Left colon (tissue), 2 donors: Measurements from ENCODE around the gene CABP4. TPM values are rescaled to one million over a fixed set of nuclear protein-coding genes. Genes with fewer than 3 reads are reported as not detected.
A peak's percentile ranks its signal among the peaks of the same experiment; 100 is the strongest.

ENCODE experiments used
- ATAC-seq: fragments of 200-7000 bp; cut with Tn5 transposase; one replicate; pipeline ENCODE4 v1.9.1; 2020; ENCODE audit warnings: mild to moderate bottlenecking, moderate library complexity
- DNase-seq, 2 donors: peaks; one replicate each; pipeline ENCODE4 v3.0.0-alpha.2; 2020
- intact Hi-C, 2 donors: fragments of 100-400 bp; cut with DNase I in 1 of 2; cut with micrococcal nuclease in 1 of 2; formaldehyde crosslinking; loops; one replicate each; pipeline versions ENCODE4 v1.11.2 to v1.14.0; 2022; cut with DNase I, micrococcal nuclease
- total RNA-seq, 2 donors: library from RNA; stranded (reverse); fragmentation: NEBNext Ultra II Directional; extraction: Animal tissue kit (Norgen Biotek cat#: 25700); gene quantifications; one replicate each; pipeline ENCODE4 v1.2.1, GENCODE V29; 2021
- donor health status: DM: no; HTN: no; CAD: no.
- donor health status: DM: yes; HTN: yes; CAD: no.

Gene CABP4
- total RNA-seq, 2 donors from 2014 or later: 1.1 to 2.0 TPM

GRCh38 chr11:67433536-67434394 lies 21.4 kb upstream of the CABP4 start:
- DNase-seq (no peak), ATAC-seq (no peak)
- intact Hi-C loops: no loop called here

- intact Hi-C loops: no loop called here
- ATAC-seq (no peak), DNase-seq (no peak)
These were observed 20.7 kb upstream of the CABP4 start for GRCh38 chr11:67434395-67434881.

- no peak for ATAC-seq
- intact Hi-C loops: no loop called here
- no peak for DNase-seq
These were observed 20.0 kb upstream of the CABP4 start for GRCh38 chr11:67435031-67435726.

- ATAC-seq: peak; percentile 1
- intact Hi-C loops: no loop called here
- DNase-seq: no peak
These were observed 19.3 kb upstream of the CABP4 start for GRCh38 chr11:67435727-67436458.

- intact Hi-C loops: no loop called here
- ATAC-seq: peak; percentile 24
These were observed 18.6 kb upstream of the CABP4 start for GRCh38 chr11:67436459-67437081.

GRCh38 chr11:67437082-67437808 lies 17.9 kb upstream of the CABP4 start, which contains the start of gene PTPRCAP:
Gene PTPRCAP, minus strand, starts transcription at chr11:67437682. Its CDS starts 63 bp downstream, at chr11:67437619.
- DNase-seq (peak in 1 of 2 donors; percentile 69), ATAC-seq (peak; percentile 12)
- intact Hi-C loops: no loop called here

More at GRCh38 chr11:67436459-67437081, 18.6 kb upstream of the CABP4 start:
- peak; percentile 66 to 76 for DNase-seq

GRCh38 chr11:67437809-67438157 lies 17.4 kb upstream of the CABP4 start:
- DNase-seq (no peak), ATAC-seq (no peak)
- intact Hi-C loops: no loop called here

- intact Hi-C loops: no loop called here
- DNase-seq (peak in 1 of 2 donors; percentile 67), ATAC-seq (no peak)
These were observed 16.8 kb upstream of the CABP4 start for GRCh38 chr11:67438158-67438902.

- peak; percentile 19 for ATAC-seq
- intact Hi-C loops: no loop called here
- DNase-seq: no peak
These were observed 15.6 kb upstream of the CABP4 start for GRCh38 chr11:67439321-67440228.

GRCh38 chr11:67440229-67441097 lies 14.7 kb upstream of the CABP4 start:
- intact Hi-C loops: no loop called here
- DNase-seq: no peak
- no peak for ATAC-seq

- DNase-seq (no peak), ATAC-seq (no peak)
- intact Hi-C loops: no loop called here
These were observed 14.0 kb upstream of the CABP4 start for GRCh38 chr11:67441098-67441563.

GRCh38 chr11:67441731-67442351 lies 13.3 kb upstream of the CABP4 start:
- ATAC-seq (no peak), DNase-seq (no peak)
- intact Hi-C loops: no loop called here

GRCh38 chr11:67442504-67443404 lies 12.4 kb upstream of the CABP4 start:
- DNase-seq: no peak
- intact Hi-C loops: no loop called here
- ATAC-seq: peak; percentile 29

GRCh38 chr11:67445515-67445914 lies 9.6 kb upstream of the CABP4 start:
- intact Hi-C loops: no loop called here
- ATAC-seq: no peak
- no peak for DNase-seq
